Stimulated activated CD4-positive, alpha-beta T cell treated with anti-CD3 and anti-CD28 coated beads, TNF-alpha, amount 100 ng/mL, for 24 hours (primary cell): ENCODE measurements around the gene GOLGA5.
"Not testable (repeated sequence)": the region's sequence is repeated elsewhere in the genome, so short reads cannot be mapped to it uniquely, and the experiment has no call there.

Experiments
- DNase-seq, 3 experiments: peaks; one replicate each; pipeline ENCODE4 v3.0.0-alpha.2; 2020; ENCODE audit warnings: low read depth in 3 of 3

The GOLGA5 gene

DNA sequence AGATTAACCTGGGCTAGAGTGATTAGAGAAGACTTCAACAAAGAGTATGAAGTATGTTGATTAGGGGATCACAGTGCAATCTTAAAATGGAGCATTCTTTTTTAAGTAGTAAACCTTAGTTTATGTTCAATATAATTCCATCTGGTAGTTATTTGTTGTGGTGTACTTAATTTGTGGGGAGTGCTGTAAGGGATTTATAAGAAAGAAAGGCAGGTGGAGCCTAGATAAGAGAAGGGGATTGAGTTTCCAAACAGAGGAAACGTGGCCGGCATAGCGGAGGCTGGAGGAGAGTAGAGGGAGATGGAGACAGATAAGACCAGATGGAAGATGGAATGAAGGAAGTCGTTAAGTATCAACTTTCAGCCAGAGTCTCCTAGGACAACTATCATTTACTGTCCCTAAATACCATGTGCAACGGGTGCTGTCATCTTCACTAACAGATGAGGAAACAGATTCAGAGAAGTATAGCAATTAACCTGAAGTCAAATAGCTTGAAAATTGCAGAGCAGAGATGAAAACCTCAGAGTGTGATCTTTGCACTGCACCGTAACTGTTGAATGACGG is 38.1 kb downstream of the GOLGA5 start:
- DNase-seq: no peak

DNA sequence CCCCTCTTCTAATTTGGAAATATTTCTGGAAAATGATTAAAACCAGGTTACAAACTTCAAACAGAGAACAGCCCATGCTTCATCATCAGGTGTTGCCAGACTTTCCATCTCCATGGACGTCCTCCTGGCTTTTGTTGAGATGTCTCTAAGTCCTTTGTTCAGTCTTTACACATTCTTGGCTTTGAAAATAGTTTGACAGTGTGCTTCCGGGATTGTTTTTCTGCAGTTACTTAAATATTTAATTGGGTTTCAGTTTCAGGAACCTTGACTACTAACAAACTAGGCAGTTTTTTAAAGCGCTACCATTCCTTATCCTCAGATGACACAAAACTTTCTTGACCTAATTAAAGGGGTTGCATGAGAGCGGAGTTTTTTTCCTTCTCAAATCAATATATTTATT is 47.8 kb downstream of the GOLGA5 start:
- DNase-seq: no peak

- peak in 1 of 3 experiments; percentile 21 for DNase-seq
These were observed 50.1 kb downstream of the GOLGA5 start for GRCh38 chr14:92844204-92844603.

DNA sequence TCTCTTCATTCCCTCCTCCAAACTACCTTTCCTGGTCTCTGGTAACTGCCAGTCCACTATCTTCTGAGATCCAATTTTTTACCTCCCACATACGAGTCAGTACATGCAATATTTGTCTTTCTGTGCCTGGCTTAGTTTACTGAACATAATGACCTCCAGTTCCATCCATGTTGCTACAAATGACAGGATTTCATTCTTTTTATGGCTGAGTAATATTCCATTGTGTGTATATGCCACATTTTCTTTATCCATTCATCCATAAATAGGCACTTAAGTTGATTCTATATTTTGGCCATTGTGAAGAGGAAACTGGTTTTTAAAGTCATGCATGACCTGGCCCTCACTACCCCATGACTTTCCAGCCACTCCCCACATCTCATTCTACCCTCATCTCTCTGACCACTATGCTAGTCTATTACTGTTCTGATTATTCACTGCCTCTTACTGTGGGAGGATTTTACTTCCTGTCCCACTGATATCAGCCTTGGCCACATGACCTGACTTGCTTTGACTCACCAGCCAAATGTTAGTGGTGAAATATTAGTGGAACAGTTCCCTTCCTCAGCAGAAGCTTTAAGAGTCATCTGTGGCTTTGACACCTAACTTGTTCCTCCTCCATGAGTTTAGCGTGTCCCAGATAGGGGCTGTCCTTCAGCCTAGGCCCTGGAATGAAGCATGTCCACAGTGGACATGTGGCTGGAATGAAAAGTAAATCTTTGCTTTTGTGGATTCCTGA is 52.2 kb downstream of the GOLGA5 start:
- peak in 1 of 3 experiments; percentile 12 for DNase-seq

DNA sequence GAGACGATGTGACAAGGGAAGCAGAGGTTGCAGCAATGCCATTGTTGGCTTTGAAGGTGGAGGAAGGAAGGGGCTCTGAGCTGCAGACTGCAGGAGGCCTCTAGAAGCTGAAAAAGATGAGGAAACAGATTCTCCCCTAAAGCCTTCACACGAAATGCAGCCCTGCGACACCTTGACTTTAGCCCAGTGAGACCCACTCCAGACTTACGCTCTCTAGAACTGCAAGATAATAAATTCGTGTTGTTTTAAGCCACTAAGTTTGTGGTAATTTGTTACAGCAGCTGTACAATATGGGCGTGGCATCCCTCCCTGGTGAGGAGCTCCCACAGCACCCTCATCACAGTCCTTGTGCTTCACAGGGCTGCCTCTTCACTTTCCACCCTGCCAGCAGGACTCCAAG is 53.2 kb downstream of the GOLGA5 start:
- no peak for DNase-seq

- no peak for DNase-seq
These were observed 53.6 kb downstream of the GOLGA5 start for GRCh38 chr14:92847749-92848148.

DNA sequence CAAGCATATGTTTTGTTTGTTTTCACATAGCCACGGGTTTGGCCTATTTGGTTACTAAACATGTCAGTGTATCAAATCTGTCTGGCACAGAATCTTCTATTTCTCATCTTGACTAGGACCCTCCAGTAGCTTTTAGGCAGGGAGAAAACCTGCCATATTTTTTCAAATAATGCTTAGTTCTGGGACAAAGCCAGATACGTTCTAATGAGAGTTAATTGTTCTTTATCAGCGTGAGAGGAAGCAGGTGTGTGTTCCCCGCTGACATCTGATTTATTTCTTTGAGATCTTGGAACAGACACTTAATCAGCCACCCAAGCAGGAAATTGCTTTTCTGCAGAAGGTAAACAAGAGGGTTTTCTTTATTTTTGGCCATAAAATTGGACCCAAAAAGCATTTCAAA is 54.8 kb downstream of the GOLGA5 start:
- DNase-seq: no peak

- DNase-seq: no peak
These were observed 56.4 kb downstream of the GOLGA5 start for GRCh38 chr14:92850492-92850891.

- DNase-seq: not testable (repeated sequence)
These were observed 59.0 kb downstream of the GOLGA5 start for GRCh38 chr14:92853136-92853535.

DNA sequence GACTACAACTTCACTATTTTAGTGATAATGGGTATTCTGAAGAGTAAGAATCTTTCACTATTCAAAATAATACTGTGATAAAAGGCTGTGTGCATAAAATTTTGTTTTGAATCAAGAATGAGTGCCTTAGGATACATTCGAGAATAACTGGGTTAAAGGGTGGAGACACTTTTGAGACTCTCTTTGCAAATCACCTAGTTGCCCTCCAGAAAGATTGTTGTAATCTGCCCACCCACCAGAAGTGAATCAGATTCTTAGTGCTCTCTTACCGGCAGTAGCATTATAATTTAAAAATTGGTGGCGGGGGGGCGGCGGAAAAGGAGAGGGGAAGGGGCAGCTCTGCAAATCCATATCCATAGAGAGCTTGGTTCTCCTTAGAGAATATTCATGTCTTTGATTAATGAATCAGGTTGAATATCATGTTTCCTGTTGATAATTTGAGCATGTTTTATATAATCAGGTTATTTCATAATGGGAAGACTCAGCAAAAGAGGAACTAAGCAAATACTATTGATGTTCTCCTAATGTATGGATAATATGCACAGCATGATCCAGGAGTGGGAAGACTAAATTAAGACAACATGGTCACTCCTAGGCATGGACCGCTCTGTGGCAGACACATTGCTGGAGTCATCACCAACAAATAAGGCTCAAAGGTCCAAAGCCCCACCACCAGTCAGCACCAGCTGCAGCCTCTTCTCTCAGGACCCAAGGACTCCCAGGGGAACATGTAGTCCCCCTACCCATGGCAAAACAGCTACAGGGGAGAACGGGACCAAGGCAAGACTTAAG is 66.1 kb downstream of the GOLGA5 start:
- no peak for DNase-seq

GRCh38 chr14:92861856-92862745 is 68.0 kb downstream of the GOLGA5 start:
- DNase-seq: no peak

GRCh38 chr14:92863286-92864080 is 69.4 kb downstream of the GOLGA5 start:
- DNase-seq: no peak

- DNase-seq: no peak
These were observed 71.6 kb downstream of the GOLGA5 start for GRCh38 chr14:92865674-92866073.

- DNase-seq: no peak
These were observed 72.2 kb downstream of the GOLGA5 start for GRCh38 chr14:92866181-92866752.

GRCh38 chr14:92866901-92867865 is 73.1 kb downstream of the GOLGA5 start:
- no peak for DNase-seq

GRCh38 chr14:92874962-92875661 is 81.0 kb downstream of the GOLGA5 start:
- no peak for DNase-seq

- DNase-seq: no peak
These were observed 83.8 kb downstream of the GOLGA5 start for GRCh38 chr14:92877757-92878431.

- DNase-seq: no peak
These were observed 86.2 kb downstream of the GOLGA5 start for GRCh38 chr14:92880351-92880750.
